NCI-H524 (cell line): ENCODE measurements around the gene PGLYRP4.
A peak's percentile ranks its signal among the peaks of the same experiment; 100 is the strongest.
"Not testable (repeated sequence)": the region's sequence is repeated elsewhere in the genome, so short reads cannot be mapped to it uniquely, and the experiment has no call there.

ENCODE experiments used
- DNase-seq, 2 experiments: peaks; one replicate each; lab custom pipeline; 2025; lab: John Stamatoyannopoulos, UW

The PGLYRP4 gene

GRCh38 chr1:153337980-153338853, 10.4 kb downstream of the PGLYRP4 start:
- no peak for DNase-seq

GRCh38 chr1:153336650-153337049, 12.0 kb downstream of the PGLYRP4 start:
- no peak for DNase-seq

- DNase-seq, result no peak
These were observed 14.7 kb downstream of the PGLYRP4 start for GRCh38 chr1:153333902-153334301.

GRCh38 chr1:153324912-153325311, 23.7 kb downstream of the PGLYRP4 start:
- no peak for DNase-seq

GRCh38 chr1:153322568-153322967, 26.1 kb downstream of the PGLYRP4 start:
- no peak for DNase-seq

DNA sequence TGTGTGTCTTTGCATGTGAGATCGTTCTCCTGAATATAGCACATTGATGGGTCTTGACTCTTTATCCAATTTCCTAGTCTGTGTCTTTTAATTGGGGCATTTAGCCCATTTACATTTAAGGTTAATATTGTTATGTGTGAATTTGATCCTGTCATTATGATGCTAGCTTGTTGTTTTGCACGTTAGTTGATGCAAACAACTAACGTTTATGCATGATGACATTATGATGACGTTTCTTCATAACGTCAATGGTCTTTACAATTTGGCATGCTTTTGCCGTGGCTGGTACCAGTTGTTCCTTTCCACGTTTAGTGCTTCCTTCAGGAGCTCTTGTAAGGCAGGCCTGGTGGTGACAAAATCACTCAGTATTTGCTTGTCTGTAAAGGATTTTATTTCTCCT, 30.5 kb downstream of the PGLYRP4 start:
- not testable (repeated sequence) for DNase-seq

- DNase-seq, result not testable (repeated sequence)
These were observed 32.6 kb downstream of the PGLYRP4 start for GRCh38 chr1:153316013-153316412.

- DNase-seq, result not testable (repeated sequence)
These were observed 34.3 kb downstream of the PGLYRP4 start for GRCh38 chr1:153314388-153314787.

GRCh38 chr1:153313288-153313687, 35.4 kb downstream of the PGLYRP4 start:
- DNase-seq, result no peak

DNA sequence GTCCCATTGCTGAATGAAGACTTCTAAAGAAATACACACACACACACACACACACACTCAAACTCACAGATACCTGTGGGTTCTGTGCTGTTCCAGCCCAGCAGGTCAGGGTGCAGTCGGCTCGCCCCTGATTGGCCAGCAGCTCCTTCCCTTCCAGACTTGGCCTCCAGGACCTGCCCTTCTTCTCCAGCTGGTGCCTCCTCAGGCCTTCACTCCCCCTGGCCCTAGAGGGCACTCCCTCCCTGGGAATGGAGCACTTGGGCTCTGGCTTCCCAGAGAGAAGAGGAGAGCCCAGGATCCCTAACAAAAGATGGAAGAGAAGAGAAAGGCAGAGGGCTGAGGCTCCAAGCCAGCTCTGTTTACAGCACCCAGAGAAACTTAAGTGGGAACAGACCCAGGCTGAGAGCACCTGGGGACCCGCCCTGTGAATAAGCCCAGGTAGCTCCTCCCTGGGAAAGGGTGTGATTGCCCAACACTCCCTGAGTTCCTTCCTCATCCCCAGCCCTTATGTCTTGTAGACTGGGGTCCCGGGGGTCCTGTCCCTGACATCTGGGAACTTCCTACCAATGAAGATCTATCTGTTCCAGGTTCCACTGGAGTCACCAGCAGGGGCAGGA, 36.0 kb downstream of the PGLYRP4 start, which contains the start of gene PGLYRP3:
TSS of gene PGLYRP3 (minus strand) at position 383 of the 617 bp plus-strand sequence. CDS start 2,287 bp downstream, outside the sequence.
- DNase-seq, result peak in 1 of 2 experiments; percentile 32

DNA sequence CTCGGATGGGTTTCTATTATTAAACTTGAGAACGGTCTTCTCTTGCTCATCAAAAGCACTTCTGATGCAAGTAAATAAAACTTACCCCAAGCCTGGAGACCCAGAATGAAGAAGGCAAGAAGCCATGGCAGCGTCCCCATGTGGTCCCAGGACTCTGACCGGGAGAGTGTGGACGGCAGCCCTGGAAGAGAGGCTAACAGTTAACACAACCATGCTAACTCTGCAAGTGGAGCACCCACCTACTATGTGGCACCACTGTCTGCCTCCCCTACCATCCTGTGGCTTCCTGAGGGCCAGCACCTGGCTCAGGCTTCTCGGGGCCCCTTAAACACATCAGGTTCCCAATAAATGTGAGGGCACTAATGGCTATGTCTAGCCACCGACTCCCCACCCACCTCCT, 38.1 kb downstream of the PGLYRP4 start:
- no peak for DNase-seq

DNA sequence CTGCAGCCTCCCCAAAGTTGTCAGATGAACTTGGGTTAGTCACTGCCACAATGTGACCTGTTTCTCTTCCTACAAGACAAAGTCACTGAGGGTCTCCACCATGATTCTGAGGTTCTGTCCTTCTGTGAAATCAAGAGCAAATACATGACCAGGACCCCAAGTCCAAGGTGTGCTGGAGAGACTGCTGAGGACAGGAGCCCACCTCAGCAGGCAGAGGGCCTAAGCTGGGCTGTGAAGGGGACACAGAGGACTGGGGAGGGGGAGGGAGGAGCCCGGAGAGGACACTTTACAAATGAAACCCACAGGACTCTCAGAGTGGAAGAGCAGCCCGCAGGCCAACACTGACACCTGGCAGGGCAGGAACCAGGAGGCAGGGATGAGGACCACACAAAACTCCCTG, 39.2 kb downstream of the PGLYRP4 start:
- no peak for DNase-seq

GRCh38 chr1:153308540-153308939, 40.1 kb downstream of the PGLYRP4 start:
- DNase-seq, result no peak

- no peak for DNase-seq
These were observed 41.4 kb downstream of the PGLYRP4 start for GRCh38 chr1:153307221-153307600.

- no peak for DNase-seq
These were observed 42.1 kb downstream of the PGLYRP4 start for GRCh38 chr1:153306303-153307220.

GRCh38 chr1:153305682-153306081, 43.0 kb downstream of the PGLYRP4 start:
- DNase-seq, result no peak

DNA sequence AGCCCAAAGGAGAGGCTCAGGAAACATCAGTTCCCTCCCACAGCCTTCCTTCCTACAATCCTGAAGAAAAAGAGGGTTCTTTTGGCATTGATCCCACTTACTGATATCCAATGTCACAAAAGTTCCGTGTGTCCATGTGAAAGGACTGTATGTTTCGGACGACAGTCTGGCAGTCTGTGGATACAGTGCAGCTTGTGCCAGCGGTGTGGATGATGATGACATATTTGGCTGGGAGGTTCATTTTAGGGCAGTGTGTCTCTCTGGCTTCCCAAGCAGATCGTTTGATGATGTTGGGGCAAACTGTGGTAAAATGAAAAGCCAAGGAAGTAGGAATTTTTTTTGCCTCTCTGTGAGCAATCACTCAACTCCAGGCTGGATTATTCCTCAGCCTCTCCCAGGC, 46.3 kb downstream of the PGLYRP4 start:
- no peak for DNase-seq

GRCh38 chr1:153293851-153294250, 54.8 kb downstream of the PGLYRP4 start:
- DNase-seq, result no peak

GRCh38 chr1:153293480-153293775, 55.2 kb downstream of the PGLYRP4 start:
- DNase-seq, result no peak

- DNase-seq, result no peak
These were observed 55.7 kb downstream of the PGLYRP4 start for GRCh38 chr1:153292740-153293479.

- no peak for DNase-seq
These were observed 56.5 kb downstream of the PGLYRP4 start for GRCh38 chr1:153292185-153292584.

- no peak for DNase-seq
These were observed 57.1 kb downstream of the PGLYRP4 start for GRCh38 chr1:153291514-153291913.
